CD4-positive, alpha-beta memory T cell (primary cell): ENCODE measurements around the gene SIGLEC11. TPM values are rescaled to one million over a fixed set of nuclear protein-coding genes. Genes with fewer than 3 reads are reported as not detected.
"Not testable (repeated sequence)": the region's sequence is repeated elsewhere in the genome, so short reads cannot be mapped to it uniquely, and the experiment has no call there.

Experiments used
- CTCF ChIA-PET: fragments of 350-600 bp; sonication (Branson Sonifier 250); formaldehyde crosslinking; loops from one replicate; lab custom pipeline; 2021; ENCODE audit warnings: inconsistent platforms; ENCODE audit not compliant: partially characterized antibody; lab: Charles Lee
- POLR2A ChIA-PET: fragments of 350-600 bp; sonication (Branson Sonifier 250); formaldehyde crosslinking; loops from one replicate; lab custom pipeline; 2021; ENCODE audit not compliant: partially characterized antibody; lab: Charles Lee
- DNase-seq, 5 donors: peaks; one replicate each; pipeline versions ENCODE4 v3.0.0 to v3.0.0-alpha.2; 2020 to 2022; ENCODE audit warnings: mixed read lengths in 1 of 5
- H3K27ac ChIP-seq: one replicate; pipeline ENCODE4 v1.7.0; 2013; ENCODE audit warnings: low read depth, low read length
- H3K27me3 ChIP-seq: 2 replicates; pipeline ENCODE4 v1.7.0; 2013; ENCODE audit warnings: mild to moderate bottlenecking, low read length, moderate library complexity; ENCODE audit not compliant: insufficient read depth
- H3K36me3 ChIP-seq: 2 replicates; pipeline ENCODE4 v1.7.0; 2013; ENCODE audit warnings: mild to moderate bottlenecking, low read length, moderate library complexity; ENCODE audit not compliant: insufficient read depth
- H3K4me1 ChIP-seq: 2 replicates; pipeline ENCODE4 v1.7.0; 2013; ENCODE audit warnings: mild to moderate bottlenecking, low read length, moderate library complexity; ENCODE audit not compliant: insufficient read depth
- H3K4me3 ChIP-seq, 2 donors: one replicate each; pipeline ENCODE4 v1.7.0; 2013; ENCODE audit warnings: low read length in 2 of 2, mild to moderate bottlenecking in 1 of 2
- H3K9me3 ChIP-seq, 2 donors: one replicate each; pipeline ENCODE4 v1.7.0; 2013; ENCODE audit warnings: low read length in 2 of 2, control low read depth in 1 of 2; ENCODE audit not compliant: control insufficient read depth in 1 of 2
- H3K27ac Mint-ChIP-seq, 7 donors: one replicate each; pipeline ENCODE4 v1.8.0; 2020 to 2021; ENCODE audit warnings: mixed read lengths in 7 of 7, mild to moderate bottlenecking in 6 of 7, inconsistent platforms in 3 of 7, moderate library complexity in 3 of 7
- H3K27me3 Mint-ChIP-seq, 2 donors: one replicate each; pipeline ENCODE4 v1.8.0; 2020 to 2021; ENCODE audit warnings: mixed read lengths in 2 of 2
- H3K36me3 Mint-ChIP-seq, 2 donors: one replicate each; pipeline ENCODE4 v1.8.0; 2020 to 2021; ENCODE audit warnings: mixed read lengths in 2 of 2, inconsistent platforms in 1 of 2, mild to moderate bottlenecking in 1 of 2
- H3K4me1 Mint-ChIP-seq, 4 donors: one replicate each; pipeline ENCODE4 v1.8.0; 2020 to 2021; ENCODE audit warnings: mixed read lengths in 4 of 4, mild to moderate bottlenecking in 1 of 4
- H3K4me3 Mint-ChIP-seq, 8 donors: one replicate each; pipeline ENCODE4 v1.8.0; 2020 to 2021; ENCODE audit warnings: mixed read lengths in 8 of 8, mild to moderate bottlenecking in 7 of 8, moderate library complexity in 6 of 8, inconsistent platforms in 3 of 8
- H3K9me3 Mint-ChIP-seq, 8 donors: one replicate each; pipeline ENCODE4 v1.8.0; 2020 to 2021; ENCODE audit warnings: mixed read lengths in 8 of 8, mild to moderate bottlenecking in 5 of 8, inconsistent platforms in 3 of 8, moderate library complexity in 1 of 8
- intact Hi-C: fragments of 100-400 bp; cut with micrococcal nuclease; formaldehyde crosslinking; loops from one replicate; pipeline ENCODE4 v1.15.1; 2023
- polyA plus RNA-seq, 2 donors: library from polyadenylated mRNA; unstranded; fragments of 300-500 nt; fragmentation: Illumina TruSeq; gene quantifications; one replicate each; pipeline ENCODE4 v1.2.3, GENCODE V29; 2021
- total RNA-seq, 2 experiments: library from RNA; stranded (reverse); gene quantifications; one replicate each; pipeline ENCODE4 v1.2.3, GENCODE V29; 2021

Gene SIGLEC11
- total and polyA plus RNA-seq, 4 experiments from 2014 or later = not detected

DNA sequence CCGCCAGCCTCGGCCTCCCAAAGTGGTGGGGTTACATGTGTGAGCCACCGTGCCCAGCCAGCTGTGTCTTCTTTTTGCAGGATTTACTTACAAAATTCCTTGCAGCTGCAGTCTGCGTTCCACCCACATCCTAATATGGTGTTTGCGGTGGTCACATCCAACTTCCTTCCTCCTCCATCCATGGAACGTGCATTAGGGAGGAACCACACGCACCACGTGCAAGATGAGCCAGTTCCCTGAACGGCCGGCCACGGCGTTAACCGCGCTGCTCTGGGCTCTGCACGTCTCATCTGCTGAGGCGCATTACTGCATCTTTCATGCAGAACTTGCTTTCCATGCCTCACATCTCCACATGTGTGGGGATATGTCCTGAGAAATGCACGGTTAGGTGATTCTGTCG is 13.0 kb upstream of the SIGLEC11 start:
- Histone ChIP-seq H3K36me3 (peaks cover 20% of the 10 kb centered on the region), H3K9me3 (no peaks in the 10 kb centered on the region), H3K27me3 (no peaks in the 10 kb centered on the region), H3K4me3 (no peak overlapping the region), H3K4me1 (no peaks in the 10 kb centered on the region), H3K27ac (no peak overlapping the region)
- Mint-ChIP-seq H3K4me1 (no peaks in the 10 kb centered on the region), H3K4me3 (no peak overlapping the region), H3K27ac (peak overlapping the region in 1 of 7 donors; percentile 4), H3K27me3 (peaks cover 0 to 2% of the 10 kb centered on the region in 2 donors), H3K9me3 (no peaks in the 10 kb centered on the region), H3K36me3 (peaks cover 14 to 33% of the 10 kb centered on the region in 2 donors)
- CTCF ChIA-PET = no interaction called here
- POLR2A ChIA-PET = no interaction called here
- DNase-seq = no peak
- intact Hi-C loops = no loop called here

DNA sequence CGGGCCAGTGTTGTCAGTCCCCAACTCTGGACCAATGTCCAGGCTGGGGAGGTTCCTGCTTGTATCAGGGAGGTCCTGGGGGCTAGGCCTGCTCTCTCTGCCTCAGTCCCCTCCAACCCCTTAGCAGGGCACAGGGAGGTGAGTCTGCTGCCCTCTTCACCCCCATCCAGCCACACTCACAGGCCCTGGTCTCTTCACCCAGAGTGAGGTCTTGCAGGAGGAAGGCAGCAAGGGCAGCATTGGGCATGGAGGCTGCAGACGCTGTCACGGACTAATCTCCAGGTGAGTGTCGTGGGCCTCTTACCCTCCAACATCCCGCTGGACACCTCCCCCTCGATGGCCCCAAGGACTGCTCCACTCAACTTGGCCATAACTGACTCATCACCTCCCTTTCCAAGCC is 11.9 kb upstream of the SIGLEC11 start:
- Histone ChIP-seq H3K27ac (no peak overlapping the region), H3K4me3 (no peak overlapping the region), H3K27me3 (peaks cover 6% of the 10 kb centered on the region), H3K9me3 (no peaks in the 10 kb centered on the region), H3K36me3 (peaks cover 14% of the 10 kb centered on the region), H3K4me1 (no peaks in the 10 kb centered on the region)
- peak overlapping the region in 1 of 7 donors; percentile 77 for H3K27ac Mint-ChIP-seq
- H3K27me3 Mint-ChIP-seq = peaks cover 2 to 9% of the 10 kb centered on the region in 2 donors
- no peaks in the 10 kb centered on the region for H3K4me1 Mint-ChIP-seq
- POLR2A ChIA-PET = no interaction called here
- no peak overlapping the region for H3K4me3 Mint-ChIP-seq
- CTCF ChIA-PET = no interaction called here
- no peaks in the 10 kb centered on the region for H3K9me3 Mint-ChIP-seq
- peaks cover 14 to 27% of the 10 kb centered on the region in 2 donors for H3K36me3 Mint-ChIP-seq
- intact Hi-C loops = no loop called here
- no peak for DNase-seq

DNA sequence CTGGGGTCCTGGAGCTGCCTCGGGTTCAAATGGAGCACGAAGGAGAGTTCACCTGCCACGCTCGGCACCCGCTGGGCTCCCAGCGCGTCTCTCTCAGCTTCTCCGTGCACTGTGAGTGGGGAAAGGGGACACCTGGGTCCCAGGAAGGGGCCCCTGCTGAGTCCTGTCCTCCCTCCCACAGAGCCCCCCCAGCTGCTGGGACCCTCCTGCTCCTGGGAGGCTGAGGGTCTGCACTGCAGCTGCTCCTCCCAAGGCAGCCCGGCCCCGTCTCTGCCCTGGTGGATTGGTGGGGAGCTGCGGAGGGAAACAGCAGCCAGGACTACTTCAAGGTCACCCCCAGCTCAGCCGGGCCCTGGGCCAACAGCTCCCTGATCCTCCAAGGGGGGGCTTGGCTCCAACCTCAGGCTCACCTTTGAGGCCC is 11.0 kb upstream of the SIGLEC11 start:
- H3K4me1 Mint-ChIP-seq = no peaks in the 10 kb centered on the region
- H3K4me3 ChIP-seq = no peak overlapping the region
- peaks cover 6% of the 10 kb centered on the region for H3K27me3 ChIP-seq
- no peak overlapping the region for H3K4me3 Mint-ChIP-seq
- no peak for DNase-seq
- H3K27me3 Mint-ChIP-seq = peaks cover 3 to 10% of the 10 kb centered on the region in 2 donors
- H3K9me3 Mint-ChIP-seq = no peaks in the 10 kb centered on the region
- ChIA-PET POLR2A (no interaction called here), CTCF (no interaction called here)
- H3K9me3 ChIP-seq = no peaks in the 10 kb centered on the region
- no peaks in the 10 kb centered on the region for H3K4me1 ChIP-seq
- H3K27ac Mint-ChIP-seq = no peak overlapping the region
- H3K27ac ChIP-seq = no peak overlapping the region
- intact Hi-C loops = no loop called here
- peaks cover 14% of the 10 kb centered on the region for H3K36me3 ChIP-seq
- H3K36me3 Mint-ChIP-seq = peaks cover 14 to 19% of the 10 kb centered on the region in 2 donors

GRCh38 chr19:49969355-49969754 is 8.4 kb upstream of the SIGLEC11 start:
- H3K27ac ChIP-seq, H3K27ac Mint-ChIP-seq, POLR2A ChIA-PET, H3K4me1 Mint-ChIP-seq, intact Hi-C loops, H3K9me3 ChIP-seq, H3K36me3 Mint-ChIP-seq, H3K27me3 ChIP-seq, DNase-seq, H3K4me3 Mint-ChIP-seq, H3K4me3 ChIP-seq, H3K4me1 ChIP-seq, H3K36me3 ChIP-seq, H3K9me3 Mint-ChIP-seq: not testable (repeated sequence)
- H3K27me3 Mint-ChIP-seq = peaks cover 5 to 13% of the 10 kb centered on the region in 2 donors
- CTCF ChIA-PET = interaction anchor here (0.7 kb wide), 1 partner anchor 88 kb away, joined by 3 read pairs; no protein-coding TSS in a partner anchor

GRCh38 chr19:49968279-49968922 is 7.4 kb upstream of the SIGLEC11 start:
- Mint-ChIP-seq H3K27ac (peak overlapping the region in 1 of 7 donors; percentile 49), H3K4me3 (no peak overlapping the region), H3K36me3 (no peaks in the 10 kb centered on the region), H3K27me3 (peaks cover 6 to 14% of the 10 kb centered on the region in 2 donors), H3K9me3 (peaks cover 0 to 2% (median 0%) of the 10 kb centered on the region in 8 donors), H3K4me1 (no peaks in the 10 kb centered on the region)
- Histone ChIP-seq H3K4me3 (no peak overlapping the region), H3K36me3 (no peaks in the 10 kb centered on the region), H3K4me1 (no peaks in the 10 kb centered on the region), H3K9me3 (no peaks in the 10 kb centered on the region), H3K27me3 (peaks cover 6% of the 10 kb centered on the region), H3K27ac (no peak overlapping the region)
- intact Hi-C loops = no loop called here
- CTCF ChIA-PET = no interaction called here
- DNase-seq = no peak
- POLR2A ChIA-PET = no interaction called here

GRCh38 chr19:49959892-49960291 is 1.1 kb downstream of the SIGLEC11 start:
- H3K9me3 Mint-ChIP-seq, H3K27me3 ChIP-seq, POLR2A ChIA-PET, H3K9me3 ChIP-seq, H3K36me3 Mint-ChIP-seq, H3K4me3 Mint-ChIP-seq, H3K4me1 ChIP-seq, DNase-seq, intact Hi-C loops, H3K36me3 ChIP-seq, CTCF ChIA-PET, H3K4me3 ChIP-seq, H3K27ac Mint-ChIP-seq, H3K27me3 Mint-ChIP-seq, H3K4me1 Mint-ChIP-seq, H3K27ac ChIP-seq: not testable (repeated sequence)

- H3K27me3 Mint-ChIP-seq = peaks cover 8 to 12% of the 10 kb centered on the region in 2 donors
- DNase-seq, H3K4me3 ChIP-seq, H3K27ac Mint-ChIP-seq, CTCF ChIA-PET, H3K4me3 Mint-ChIP-seq, H3K4me1 ChIP-seq, H3K9me3 Mint-ChIP-seq, POLR2A ChIA-PET, H3K27me3 ChIP-seq, H3K4me1 Mint-ChIP-seq, intact Hi-C loops, H3K36me3 ChIP-seq, H3K27ac ChIP-seq, H3K9me3 ChIP-seq, H3K36me3 Mint-ChIP-seq: not testable (repeated sequence)
These were observed 2.4 kb downstream of the SIGLEC11 start for GRCh38 chr19:49958596-49958995.
